ENCODE data around the gene TRAPPC12.
"Not testable (repeated sequence)": the region's sequence is repeated elsewhere in the genome, so short reads cannot be mapped to it uniquely, and the experiment has no call there.

The TRAPPC12 gene

DNA sequence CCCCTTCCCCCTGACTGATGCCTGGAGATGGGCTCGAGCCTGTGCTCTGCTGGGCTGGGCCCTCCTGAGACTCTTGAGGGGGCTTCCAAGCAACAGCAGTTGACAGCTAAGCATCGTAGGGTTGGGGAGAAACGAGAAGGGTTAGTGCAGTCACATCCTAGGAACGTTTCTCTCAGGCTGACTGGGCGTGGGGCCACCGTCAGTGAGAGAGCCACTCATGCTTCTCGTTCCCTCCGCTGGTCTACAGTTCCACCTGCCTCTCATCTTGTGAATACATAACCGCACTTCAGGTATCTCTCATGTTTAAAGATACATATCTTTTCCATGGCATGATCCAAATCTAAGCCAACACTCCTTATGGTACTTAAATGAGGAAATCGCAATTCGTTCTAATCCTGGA lies 66.4 kb downstream of the TRAPPC12 start:
- WGBS (ENCODE audit: insufficient coverage): over 99% methylated on average over 9 of the region's 11 CpGs
- no peak for DNase-seq
- Histone ChIP-seq H3K4me3 (ENCODE audit: control insufficient read depth in 1 of 7, extremely low read depth in 1 of 7, insufficient read depth in 4 of 7, low read depth in 2 of 7, low read length in 6 of 7) (no peak overlapping the region), H3K27me3 (replicated peaks in 2 of 5; ENCODE audit: control insufficient read depth in 4 of 5, insufficient read depth in 5 of 5, low read length in 4 of 5) (no peaks in the 10 kb centered on the region), H3K9me3 (ENCODE audit: control extremely low read depth in 1 of 5, control insufficient read depth in 4 of 5, insufficient read depth in 2 of 5, low read depth in 1 of 5, low read length in 4 of 5) (no peaks in the 10 kb centered on the region), H3K27ac (ENCODE audit: insufficient read depth in 1 of 2, low read depth in 1 of 2, low read length in 2 of 2, poor library complexity in 1 of 2, severe bottlenecking in 2 of 2) (no peak overlapping the region), H3K4me1 (ENCODE audit: control extremely low read depth in 1 of 4, control insufficient read depth in 4 of 4, insufficient read depth in 4 of 4, low read length in 3 of 4) (peaks cover 0 to 4% (median 0%) of the 10 kb centered on the region in 4 experiments), H3K36me3 (ENCODE audit: control insufficient read depth in 4 of 4, insufficient read depth in 4 of 4, low read length in 3 of 4) (peaks cover 10 to 75% (median 42%) of the 10 kb centered on the region in 4 experiments)
- POLR2A ChIA-PET: no interaction called here
- CTCF ChIA-PET: no interaction called here

- no peak overlapping the region for H3K4me3 ChIP-seq (ENCODE audit: control insufficient read depth in 1 of 7, extremely low read depth in 1 of 7, insufficient read depth in 4 of 7, low read depth in 2 of 7, low read length in 6 of 7)
- WGBS (ENCODE audit: insufficient coverage): 98% methylated on average over 10 of the region's 10 CpGs
- POLR2A ChIA-PET: no interaction called here
- no peaks in the 10 kb centered on the region for H3K9me3 ChIP-seq (ENCODE audit: control extremely low read depth in 1 of 5, control insufficient read depth in 4 of 5, insufficient read depth in 2 of 5, low read depth in 1 of 5, low read length in 4 of 5)
- no peak for DNase-seq
- H3K36me3 ChIP-seq (ENCODE audit: control insufficient read depth in 4 of 4, insufficient read depth in 4 of 4, low read length in 3 of 4): peaks cover 10 to 80% (median 44%) of the 10 kb centered on the region in 4 experiments
- H3K27ac ChIP-seq (ENCODE audit: insufficient read depth in 1 of 2, low read depth in 1 of 2, low read length in 2 of 2, poor library complexity in 1 of 2, severe bottlenecking in 2 of 2): no peak overlapping the region
- no peaks in the 10 kb centered on the region for H3K27me3 ChIP-seq (replicated peaks in 2 of 5; ENCODE audit: control insufficient read depth in 4 of 5, insufficient read depth in 5 of 5, low read length in 4 of 5)
- peaks cover 0 to 4% (median 0%) of the 10 kb centered on the region in 4 experiments for H3K4me1 ChIP-seq (ENCODE audit: control extremely low read depth in 1 of 4, control insufficient read depth in 4 of 4, insufficient read depth in 4 of 4, low read length in 3 of 4)
- CTCF ChIA-PET: no interaction called here
These were observed 66.9 kb downstream of the TRAPPC12 start for GRCh38 chr2:3446381-3446780.

- H3K9me3 ChIP-seq (ENCODE audit: control extremely low read depth in 1 of 5, control insufficient read depth in 4 of 5, insufficient read depth in 2 of 5, low read depth in 1 of 5, low read length in 4 of 5); H3K27me3 ChIP-seq (replicated peaks in 2 of 5; ENCODE audit: control insufficient read depth in 4 of 5, insufficient read depth in 5 of 5, low read length in 4 of 5); H3K4me1 ChIP-seq (ENCODE audit: control extremely low read depth in 1 of 4, control insufficient read depth in 4 of 4, insufficient read depth in 4 of 4, low read length in 3 of 4); H3K27ac ChIP-seq (ENCODE audit: insufficient read depth in 1 of 2, low read depth in 1 of 2, low read length in 2 of 2, poor library complexity in 1 of 2, severe bottlenecking in 2 of 2); DNase-seq; CTCF ChIA-PET; H3K4me3 ChIP-seq (ENCODE audit: control insufficient read depth in 1 of 7, extremely low read depth in 1 of 7, insufficient read depth in 4 of 7, low read depth in 2 of 7, low read length in 6 of 7): not testable (repeated sequence)
- 88% methylated on average over 1 of the region's 6 CpGs for WGBS (ENCODE audit: insufficient coverage)
- POLR2A ChIA-PET: interaction anchor here (0.6 kb wide), 1 partner anchor 11 kb away, joined by 3 read pairs; no protein-coding TSS in a partner anchor
- peaks cover 10 to 83% (median 49%) of the 10 kb centered on the region in 4 experiments for H3K36me3 ChIP-seq (ENCODE audit: control insufficient read depth in 4 of 4, insufficient read depth in 4 of 4, low read length in 3 of 4)
These were observed 67.7 kb downstream of the TRAPPC12 start for GRCh38 chr2:3447186-3447585.

DNA sequence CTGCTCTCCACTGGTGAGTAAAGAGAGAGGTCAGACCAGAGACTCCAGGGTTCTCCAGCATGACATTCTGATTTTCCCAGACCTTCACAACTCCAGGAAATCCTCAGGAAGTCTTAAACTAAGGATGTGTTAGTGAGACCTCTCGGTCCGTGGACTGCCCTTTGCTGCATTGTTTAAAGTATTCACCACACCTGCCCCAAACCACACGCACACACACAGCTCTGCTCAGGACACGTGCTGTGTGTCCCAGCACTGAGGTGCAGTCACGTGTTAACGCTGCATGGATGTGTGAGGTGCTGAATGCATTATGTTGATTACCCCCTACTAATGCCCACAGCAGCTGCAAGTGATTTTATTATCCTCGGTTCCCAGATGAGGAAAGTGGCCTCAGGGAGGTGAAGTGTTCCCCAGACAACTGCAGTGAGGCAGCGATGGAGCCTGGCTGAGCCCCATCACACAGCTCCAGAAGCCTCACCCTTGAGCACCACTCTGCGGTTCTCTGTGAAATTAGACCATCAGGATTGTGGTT lies 68.4 kb downstream of the TRAPPC12 start:
- Histone ChIP-seq H3K36me3 (ENCODE audit: control insufficient read depth in 4 of 4, insufficient read depth in 4 of 4, low read length in 3 of 4) (peaks cover 11 to 85% (median 51%) of the 10 kb centered on the region in 4 experiments), H3K4me3 (ENCODE audit: control insufficient read depth in 1 of 7, extremely low read depth in 1 of 7, insufficient read depth in 4 of 7, low read depth in 2 of 7, low read length in 6 of 7) (no peak overlapping the region), H3K27me3 (replicated peaks in 2 of 5; ENCODE audit: control insufficient read depth in 4 of 5, insufficient read depth in 5 of 5, low read length in 4 of 5) (no peaks in the 10 kb centered on the region), H3K9me3 (ENCODE audit: control extremely low read depth in 1 of 5, control insufficient read depth in 4 of 5, insufficient read depth in 2 of 5, low read depth in 1 of 5, low read length in 4 of 5) (no peaks in the 10 kb centered on the region), H3K4me1 (ENCODE audit: control extremely low read depth in 1 of 4, control insufficient read depth in 4 of 4, insufficient read depth in 4 of 4, low read length in 3 of 4) (peaks cover 0 to 4% (median 0%) of the 10 kb centered on the region in 4 experiments), H3K27ac (ENCODE audit: insufficient read depth in 1 of 2, low read depth in 1 of 2, low read length in 2 of 2, poor library complexity in 1 of 2, severe bottlenecking in 2 of 2) (no peak overlapping the region)
- WGBS (ENCODE audit: insufficient coverage): 98% methylated on average over 8 of the region's 9 CpGs
- no peak for DNase-seq
- POLR2A ChIA-PET: interaction anchor here (0.6 kb wide), 1 partner anchor 12 kb away, joined by 3 read pairs; no protein-coding TSS in a partner anchor
- CTCF ChIA-PET: no interaction called here

GRCh38 chr2:3448441-3448911 lies 69.0 kb downstream of the TRAPPC12 start:
- POLR2A ChIA-PET: not testable (repeated sequence)
- CTCF ChIA-PET: interaction anchor here (0.5 kb wide), 1 partner anchor 31 kb away, joined by 3 read pairs; no protein-coding TSS in a partner anchor
- 94% methylated on average over 34 of the region's 35 CpGs for WGBS (ENCODE audit: insufficient coverage)

GRCh38 chr2:3449086-3449485 lies 69.6 kb downstream of the TRAPPC12 start:
- no peak for DNase-seq
- Histone ChIP-seq H3K36me3 (ENCODE audit: control insufficient read depth in 4 of 4, insufficient read depth in 4 of 4, low read length in 3 of 4) (peaks cover 13 to 80% (median 49%) of the 10 kb centered on the region in 4 experiments), H3K4me1 (ENCODE audit: control extremely low read depth in 1 of 4, control insufficient read depth in 4 of 4, insufficient read depth in 4 of 4, low read length in 3 of 4) (peaks cover 0 to 4% (median 0%) of the 10 kb centered on the region in 4 experiments), H3K4me3 (ENCODE audit: control insufficient read depth in 1 of 7, extremely low read depth in 1 of 7, insufficient read depth in 4 of 7, low read depth in 2 of 7, low read length in 6 of 7) (no peak overlapping the region), H3K27me3 (replicated peaks in 2 of 5; ENCODE audit: control insufficient read depth in 4 of 5, insufficient read depth in 5 of 5, low read length in 4 of 5) (no peaks in the 10 kb centered on the region), H3K27ac (ENCODE audit: insufficient read depth in 1 of 2, low read depth in 1 of 2, low read length in 2 of 2, poor library complexity in 1 of 2, severe bottlenecking in 2 of 2) (no peak overlapping the region), H3K9me3 (ENCODE audit: control extremely low read depth in 1 of 5, control insufficient read depth in 4 of 5, insufficient read depth in 2 of 5, low read depth in 1 of 5, low read length in 4 of 5) (no peaks in the 10 kb centered on the region)
- ChIA-PET POLR2A (no interaction called here), CTCF (no interaction called here)
- WGBS (ENCODE audit: insufficient coverage): 96% methylated on average over 13 of the region's 13 CpGs

More at GRCh38 chr2:3448441-3448911, 69.0 kb downstream of the TRAPPC12 start:
- peaks cover 11 to 84% (median 52%) of the 10 kb centered on the region in 4 experiments for H3K36me3 ChIP-seq (ENCODE audit: control insufficient read depth in 4 of 4, insufficient read depth in 4 of 4, low read length in 3 of 4)
- not testable (repeated sequence) for H3K27me3 ChIP-seq (replicated peaks in 2 of 5; ENCODE audit: control insufficient read depth in 4 of 5, insufficient read depth in 5 of 5, low read length in 4 of 5); H3K9me3 ChIP-seq (ENCODE audit: control extremely low read depth in 1 of 5, control insufficient read depth in 4 of 5, insufficient read depth in 2 of 5, low read depth in 1 of 5, low read length in 4 of 5); H3K4me1 ChIP-seq (ENCODE audit: control extremely low read depth in 1 of 4, control insufficient read depth in 4 of 4, insufficient read depth in 4 of 4, low read length in 3 of 4); DNase-seq; H3K27ac ChIP-seq (ENCODE audit: insufficient read depth in 1 of 2, low read depth in 1 of 2, low read length in 2 of 2, poor library complexity in 1 of 2, severe bottlenecking in 2 of 2); H3K4me3 ChIP-seq (ENCODE audit: control insufficient read depth in 1 of 7, extremely low read depth in 1 of 7, insufficient read depth in 4 of 7, low read depth in 2 of 7, low read length in 6 of 7)

DNA sequence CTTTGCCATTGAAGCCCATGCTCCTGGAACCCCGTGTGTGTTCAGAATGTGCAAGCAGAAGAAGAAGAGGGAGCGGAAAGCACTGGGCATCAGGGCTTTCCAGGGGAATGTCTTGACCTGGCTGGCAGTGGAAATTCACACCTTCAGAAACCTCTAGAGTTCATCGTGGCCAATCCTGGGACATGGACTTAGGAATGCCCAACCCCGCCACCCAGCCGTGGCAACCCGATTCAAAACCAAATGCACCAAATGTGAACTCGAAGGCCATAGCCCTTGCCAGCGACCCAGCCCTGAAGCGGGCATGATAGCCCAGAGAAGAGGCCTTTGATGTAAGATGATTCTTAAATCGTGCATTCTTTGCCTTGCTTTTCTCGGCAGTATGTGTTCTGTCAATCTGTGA lies 70.4 kb downstream of the TRAPPC12 start:
- POLR2A ChIA-PET: no interaction called here
- peaks cover 13 to 78% (median 48%) of the 10 kb centered on the region in 4 experiments for H3K36me3 ChIP-seq (ENCODE audit: control insufficient read depth in 4 of 4, insufficient read depth in 4 of 4, low read length in 3 of 4)

More for the DNA sequence above, 70.4 kb downstream of the TRAPPC12 start:
- WGBS (ENCODE audit: insufficient coverage): 98% methylated on average over 9 of the region's 11 CpGs
- Histone ChIP-seq H3K9me3 (ENCODE audit: control extremely low read depth in 1 of 5, control insufficient read depth in 4 of 5, insufficient read depth in 2 of 5, low read depth in 1 of 5, low read length in 4 of 5) (no peaks in the 10 kb centered on the region), H3K4me3 (ENCODE audit: control insufficient read depth in 1 of 7, extremely low read depth in 1 of 7, insufficient read depth in 4 of 7, low read depth in 2 of 7, low read length in 6 of 7) (no peak overlapping the region), H3K4me1 (ENCODE audit: control extremely low read depth in 1 of 4, control insufficient read depth in 4 of 4, insufficient read depth in 4 of 4, low read length in 3 of 4) (peaks cover 0 to 4% (median 0%) of the 10 kb centered on the region in 4 experiments), H3K27ac (ENCODE audit: insufficient read depth in 1 of 2, low read depth in 1 of 2, low read length in 2 of 2, poor library complexity in 1 of 2, severe bottlenecking in 2 of 2) (no peak overlapping the region), H3K27me3 (replicated peaks in 2 of 5; ENCODE audit: control insufficient read depth in 4 of 5, insufficient read depth in 5 of 5, low read length in 4 of 5) (no peaks in the 10 kb centered on the region)
- CTCF ChIA-PET: interaction anchor here (1.0 kb wide), 1 partner anchor 17 kb away, joined by 4 read pairs; no protein-coding TSS in a partner anchor
- no peak for DNase-seq
